HCEC 1CT (cell line): ENCODE data around the gene TSPEAR.
"Not testable (repeated sequence)": the region's sequence is repeated elsewhere in the genome, so short reads cannot be mapped to it uniquely, and the experiment has no call there.

ENCODE experiments used
- DNase-seq: peaks from one replicate; pipeline ENCODE4 v3.0.0-alpha.2; 2017

Gene TSPEAR

DNA sequence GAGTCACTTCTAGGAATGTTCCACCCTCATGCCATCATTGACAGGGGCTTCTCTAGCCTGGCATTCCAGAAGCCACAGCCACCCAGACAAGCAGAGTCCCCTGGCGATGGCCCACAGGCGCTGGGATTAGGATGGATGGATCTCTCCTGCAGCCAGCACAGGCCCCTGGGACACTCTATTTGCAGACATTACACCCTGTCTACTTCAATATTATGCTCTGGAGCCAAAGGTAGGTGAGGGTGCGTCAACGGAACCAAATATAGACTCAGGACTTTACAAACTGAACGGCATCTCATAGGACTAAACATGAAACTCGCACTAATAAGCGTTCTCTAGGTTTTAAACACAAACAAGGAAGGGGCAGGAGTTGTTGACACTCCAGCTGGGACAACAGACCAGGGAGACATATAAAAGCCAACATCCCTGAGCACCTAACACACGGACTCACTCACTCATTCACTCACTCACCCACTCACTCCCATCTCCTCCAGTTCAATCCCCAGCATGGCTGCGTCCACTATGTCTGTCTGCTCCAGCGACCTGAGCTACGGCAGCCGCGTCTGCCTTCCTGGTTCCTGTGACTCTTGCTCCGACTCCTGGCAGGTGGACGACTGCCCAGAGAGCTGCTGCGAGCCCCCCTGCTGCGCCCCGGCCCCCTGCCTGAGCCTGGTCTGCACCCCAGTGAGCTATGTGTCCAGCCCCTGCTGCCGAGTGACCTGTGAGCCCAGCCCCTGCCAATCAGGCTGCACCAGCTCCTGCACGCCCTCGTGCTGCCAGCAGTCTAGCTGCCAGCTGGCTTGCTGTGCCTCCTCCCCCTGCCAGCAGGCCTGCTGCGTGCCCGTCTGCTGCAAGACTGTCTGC is 111.0 kb downstream of the TSPEAR start, which contains the start of gene KRTAP10-7:
TSS of gene KRTAP10-7 (plus strand) at position 480 of the 861 bp plus-strand sequence. CDS start at position 505, 25 bp downstream.
- not testable (repeated sequence) for DNase-seq

- no peak for DNase-seq
Measured at GRCh38 chr21:44599264-44600029, 111.9 kb downstream of the TSPEAR start.

- DNase-seq = no peak
Measured at GRCh38 chr21:44598061-44598460, 113.3 kb downstream of the TSPEAR start.

DNA sequence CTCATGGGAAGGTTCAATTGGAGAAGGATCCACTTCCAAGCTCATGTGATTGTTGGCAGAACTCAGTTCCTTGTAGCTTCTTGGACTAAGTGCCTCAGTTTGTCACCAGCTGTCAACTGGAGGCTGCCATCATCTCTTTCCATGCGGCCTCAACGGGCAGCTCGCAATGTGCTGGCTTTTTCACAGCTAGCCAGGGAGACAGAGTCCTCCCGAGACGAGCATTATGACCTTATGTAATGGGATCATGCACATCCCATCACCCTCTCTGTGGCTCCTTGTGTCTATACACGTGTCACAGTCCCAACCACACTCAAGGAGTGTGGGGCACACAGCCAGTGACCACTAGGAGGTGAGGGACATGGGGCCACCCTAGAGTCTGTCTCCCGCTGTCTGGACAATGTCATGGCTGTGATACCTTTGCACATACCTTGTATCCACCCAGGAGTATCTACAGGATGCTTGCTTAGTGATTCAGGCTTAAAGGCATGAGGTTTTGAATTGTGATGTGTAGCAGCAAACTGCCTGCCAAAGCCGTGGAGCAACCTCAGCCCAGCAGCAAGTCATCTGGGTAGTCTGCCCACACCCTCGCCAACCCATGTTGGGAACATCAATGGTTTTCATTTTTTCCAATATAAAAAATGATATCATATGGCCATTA is 115.2 kb downstream of the TSPEAR start:
- no peak for DNase-seq

- DNase-seq = no peak
Measured at GRCh38 chr21:44595524-44595923, 115.8 kb downstream of the TSPEAR start.

DNA sequence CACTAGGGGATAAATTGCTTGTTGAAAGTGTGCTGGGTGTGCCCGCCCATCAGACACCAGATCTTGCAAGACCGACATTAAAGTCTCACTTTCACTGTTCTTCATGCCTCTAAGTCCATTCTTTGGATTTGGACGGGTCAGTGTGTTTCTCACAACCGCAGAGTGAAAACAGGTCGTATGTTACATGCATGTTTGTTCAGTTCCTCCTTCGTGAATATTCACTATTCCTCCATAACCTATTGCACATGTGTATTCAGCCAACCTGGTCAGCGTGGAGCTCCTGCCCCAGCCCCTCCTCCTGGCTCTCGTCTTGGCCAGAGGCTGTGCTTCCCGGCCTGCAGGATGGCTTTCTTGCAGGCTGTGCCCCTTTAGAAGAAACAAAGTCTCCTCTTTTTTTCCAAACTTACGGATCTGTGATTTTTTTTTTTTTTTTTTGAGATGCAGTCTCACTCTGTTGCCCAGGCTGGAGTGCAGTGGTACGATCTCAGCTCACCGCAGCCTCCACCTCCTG is 116.9 kb downstream of the TSPEAR start:
- DNase-seq = no peak

GRCh38 chr21:44593598-44594405 is 117.6 kb downstream of the TSPEAR start:
- DNase-seq = no peak

- no peak for DNase-seq
Measured at GRCh38 chr21:44592446-44593311, 118.7 kb downstream of the TSPEAR start, which contains the start of gene KRTAP10-6. Gene KRTAP10-6, minus strand, starts transcription at chr21:44592505. Its CDS starts 21 bp downstream, at chr21:44592484.

GRCh38 chr21:44591801-44592130 is 119.6 kb downstream of the TSPEAR start:
- not testable (repeated sequence) for DNase-seq

- DNase-seq = not testable (repeated sequence)
Measured at GRCh38 chr21:44590897-44591800, 120.2 kb downstream of the TSPEAR start.

GRCh38 chr21:44590311-44590721 is 121.1 kb downstream of the TSPEAR start:
- DNase-seq = no peak

DNA sequence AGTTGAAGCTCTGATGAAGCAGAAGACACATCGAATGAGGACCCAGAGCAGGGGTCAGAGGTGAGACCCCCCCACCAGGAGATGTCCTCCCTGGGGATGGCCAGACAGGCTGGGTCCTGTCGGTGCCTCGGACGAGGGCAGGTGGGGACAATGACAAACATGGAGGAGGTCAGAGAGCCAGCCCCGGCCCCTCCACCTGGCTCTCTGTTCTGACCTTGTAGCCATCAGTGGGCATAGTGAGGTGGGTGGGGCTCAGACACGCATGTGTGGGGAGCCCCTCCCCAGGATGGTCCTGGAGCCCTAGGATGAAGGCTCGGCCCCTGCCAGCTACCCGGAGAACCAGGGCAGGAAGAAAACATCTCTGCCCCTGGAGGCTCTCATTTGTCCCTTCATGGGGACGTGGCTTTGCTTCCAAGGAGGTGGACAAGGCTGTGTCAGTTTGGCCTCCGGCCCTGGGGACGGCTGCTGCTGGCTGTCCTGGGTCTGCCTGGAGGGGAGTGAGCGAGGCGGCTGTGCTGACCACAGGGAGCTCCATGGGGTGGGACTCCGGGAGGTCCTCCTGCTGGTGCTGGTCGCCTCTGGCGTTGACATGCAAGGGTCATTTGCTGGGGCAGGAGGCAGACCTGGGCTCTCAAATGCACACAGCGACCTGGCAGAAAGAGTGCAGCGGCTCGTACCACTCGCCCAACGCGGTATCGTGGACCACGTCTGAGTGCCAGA is 121.6 kb downstream of the TSPEAR start:
- DNase-seq = no peak

DNA sequence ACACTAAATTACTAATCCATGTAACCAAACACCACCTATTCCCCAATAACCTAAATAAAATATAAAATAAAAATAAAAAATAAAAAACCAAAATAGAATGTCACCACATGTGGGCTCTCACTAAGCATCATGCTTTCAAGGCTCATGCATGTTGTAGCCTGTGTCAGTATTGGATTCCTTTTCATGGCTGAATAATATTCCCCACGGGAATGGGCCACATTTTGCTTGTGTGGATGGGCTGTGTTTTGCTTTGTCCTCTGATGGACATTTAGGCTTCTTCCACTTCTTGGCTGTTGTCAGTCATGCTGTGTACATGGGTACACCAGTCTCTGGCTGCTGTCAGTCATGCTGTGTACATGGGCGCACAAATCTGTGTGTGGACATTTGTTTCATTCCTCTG is 122.3 kb downstream of the TSPEAR start:
- no peak for DNase-seq

DNA sequence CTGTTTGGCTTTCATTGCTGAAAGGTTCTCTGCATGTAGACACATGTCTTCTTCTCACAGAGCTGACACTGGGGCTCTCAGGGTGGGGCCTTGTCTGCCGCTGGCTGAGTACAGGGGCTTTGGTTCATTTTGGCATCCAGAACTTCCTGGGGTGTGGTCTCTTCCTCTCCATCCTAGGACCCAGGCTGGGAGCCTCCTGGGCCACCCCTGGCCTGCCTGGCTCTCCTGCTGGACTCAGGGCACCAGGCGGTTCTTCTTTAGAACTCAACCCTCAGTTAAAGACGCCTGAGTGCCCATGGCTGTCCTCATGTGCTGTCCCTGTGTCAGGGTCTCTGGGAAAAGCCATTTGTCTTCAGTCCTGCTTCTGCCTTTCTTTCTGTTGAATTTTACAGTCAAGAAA is 125.5 kb downstream of the TSPEAR start:
- DNase-seq = no peak

DNA sequence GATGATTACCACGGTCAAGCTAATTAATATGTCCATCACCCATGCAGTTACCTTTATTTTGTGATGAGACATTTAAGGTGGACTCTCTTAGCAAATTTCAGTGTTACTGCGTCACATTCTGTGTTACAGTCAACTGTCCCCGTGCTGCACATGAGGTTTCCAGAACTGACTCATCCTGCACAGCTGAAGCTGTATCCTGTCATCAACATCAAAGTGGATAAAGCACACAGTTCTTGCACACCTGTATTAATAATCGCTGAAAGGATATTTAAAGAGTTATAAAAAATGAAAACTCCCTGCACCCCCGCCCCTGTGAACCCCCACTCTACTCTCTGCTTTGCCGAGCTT is 127.6 kb downstream of the TSPEAR start:
- DNase-seq = no peak

- no peak for DNase-seq
Measured at GRCh38 chr21:44583089-44583799, 128.1 kb downstream of the TSPEAR start.

- no peak for DNase-seq
Measured at GRCh38 chr21:44582055-44582454, 129.3 kb downstream of the TSPEAR start.

- no peak for DNase-seq
Measured at GRCh38 chr21:44581158-44581557, 130.2 kb downstream of the TSPEAR start.
